Ovary (tissue), 9 donors: ENCODE measurements around the gene SCAPER. TPM values are rescaled to one million over a fixed set of nuclear protein-coding genes. Genes with fewer than 3 reads are reported as not detected.

ENCODE experiments used
- DNase-seq, 5 donors: peaks; one replicate each; pipeline ENCODE4 v3.0.0-alpha.2; 2019 to 2020
- H3K27ac ChIP-seq, 2 donors: fragments of 200-600 bp; one replicate each; pipeline versions ENCODE4 v1.5.1 to v1.8.0; 2019 to 2022
- H3K27me3 ChIP-seq: fragments of 200-600 bp; one replicate; pipeline ENCODE4 v1.8.0; 2022
- H3K36me3 ChIP-seq: fragments of 200-600 bp; sonication (generic); one replicate; pipeline ENCODE4 v1.5.1; 2019
- H3K4me1 ChIP-seq: one replicate; pipeline ENCODE4 v1.8.1; 2013; ENCODE audit warnings: mild to moderate bottlenecking, moderate library complexity; ENCODE audit not compliant: insufficient read depth
- H3K4me3 ChIP-seq: fragments of 200-600 bp; sonication (generic); one replicate; pipeline ENCODE4 v1.5.1; 2017
- H3K9me3 ChIP-seq, 2 donors: fragments of 200-600 bp in 1 of 2; sonication (generic) in 1 of 2; one replicate each; pipeline versions ENCODE4 v1.5.1 to v1.8.1; 2013 to 2019; ENCODE audit warnings: mild to moderate bottlenecking in 1 of 2, moderate library complexity in 1 of 2
- EP300 ChIP-seq: sonication (generic); formaldehyde crosslinking; IDR thresholded peaks from one replicate; pipeline ENCODE4 v1.6.1; 2017; ENCODE audit warnings: antibody characterized with exemption
- POLR2A ChIP-seq: fragments of 450-650 bp; IDR thresholded peaks from one replicate; pipeline ENCODE4 v1.6.1; 2017; ENCODE audit warnings: antibody characterized with exemption, mild to moderate bottlenecking, moderate library complexity
- whole genome bisulfite sequencing, 3 donors: extraction: QIAGEN DNeasy Blood & Tissue Kit in 1 of 3; methylation state at CpG; one replicate each; pipeline versions ENCODE4 v1.1.5 to v1.1.7; 2013 to 2017; 5-methylcytosine and 5-hydroxymethylcytosine counted together
- intact Hi-C, 4 donors: fragments of 100-400 bp; cut with DNase I; formaldehyde crosslinking; loops; one replicate each; pipeline versions ENCODE4 v1.11.0 to v1.15.1; 2022 to 2023
- polyA plus RNA-seq, 2 donors: library from polyadenylated mRNA; stranded (reverse); fragments of 200-250 nt in 1 of 2; fragments of 350-450 nt in 1 of 2; fragmentation: Illumina TruSeq in 1 of 2; extraction: RNeasy Lipid Tissue Mini Kit (QIAGEN cat#74804) in 1 of 2; gene quantifications; one replicate each; pipeline ENCODE4 v1.2.3, GENCODE V29; 2013 to 2014
- total RNA-seq, 7 donors: library from RNA; depleted of rRNA in 2 of 7; stranded (reverse); fragments of >200 nt in 2 of 7; fragmentation: NEBNext Ultra II Directional in 3 of 7; extraction: Animal tissue kit (Norgen Biotek cat#: 25700) in 3 of 7; gene quantifications; one replicate each; pipeline versions ENCODE4 v1.1.0 to v1.2.4, GENCODE V29; 2016 to 2023
- TF ChIP-seq, protein P1 (sequence below), 3 donors: fragments of 450-650 bp in 2 of 3; fragments of 200-600 bp in 1 of 3; IDR thresholded peaks; one replicate each; pipeline versions ENCODE4 v1.5.1 to v1.8.0; 2016 to 2022; ENCODE audit warnings: antibody characterized with exemption in 3 of 3, mild to moderate bottlenecking in 1 of 3
- donor health status: DM: no; HTN: no; CAD: no; lungs with moderate emphysema.
- donor health status: DM: no; HTN: no; CAD: no.
- donor health status: Bipolar disorder and iron deficiency.
- donor health status: DM: yes; HTN: yes; CAD: no.
- donor health status: DM: no; HTN: no; CAD: no.
- donor health status: DM: yes; HTN: yes; CAD: no.

Gene SCAPER
- total and polyA plus RNA-seq, 9 donors = 13.7 to 45.8 (median 27.9) TPM

DNA sequence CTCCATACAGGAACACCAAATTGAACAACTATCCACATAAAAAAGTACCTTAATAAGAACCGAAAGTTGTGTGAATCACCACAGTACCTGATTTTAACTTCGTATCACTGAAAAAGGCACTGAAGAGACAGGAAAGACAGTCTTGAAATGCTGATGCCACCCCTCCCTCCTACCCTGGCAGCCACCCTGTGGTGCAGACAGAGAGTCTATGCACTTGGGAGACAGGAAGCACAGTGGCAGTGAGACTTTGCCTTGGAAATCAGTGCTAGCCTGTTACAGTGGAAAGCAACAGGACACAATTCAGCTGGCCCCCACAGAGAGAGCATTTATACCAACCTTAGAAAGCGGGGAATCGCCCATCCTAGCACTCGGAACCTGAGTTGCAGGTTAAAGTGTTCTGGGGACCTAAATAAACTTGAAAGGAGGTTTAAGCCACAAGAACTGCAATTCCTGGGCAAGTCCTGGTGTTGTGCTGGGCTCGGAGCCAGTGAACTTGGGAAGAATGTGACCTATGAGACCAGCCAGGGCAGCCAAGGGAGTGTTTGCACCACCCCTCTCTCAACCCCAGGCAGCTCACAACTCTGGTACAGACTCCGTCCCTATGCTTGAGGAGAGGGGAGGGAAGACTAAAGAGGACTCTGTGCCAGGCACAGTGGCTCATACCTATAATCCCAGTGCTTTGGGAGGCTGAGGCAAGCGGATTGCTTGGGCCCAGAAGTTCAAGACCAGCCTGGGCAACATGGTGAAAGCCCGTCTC is 328.4 kb downstream of the SCAPER start:
- TF ChIP-seq, protein P1, sequence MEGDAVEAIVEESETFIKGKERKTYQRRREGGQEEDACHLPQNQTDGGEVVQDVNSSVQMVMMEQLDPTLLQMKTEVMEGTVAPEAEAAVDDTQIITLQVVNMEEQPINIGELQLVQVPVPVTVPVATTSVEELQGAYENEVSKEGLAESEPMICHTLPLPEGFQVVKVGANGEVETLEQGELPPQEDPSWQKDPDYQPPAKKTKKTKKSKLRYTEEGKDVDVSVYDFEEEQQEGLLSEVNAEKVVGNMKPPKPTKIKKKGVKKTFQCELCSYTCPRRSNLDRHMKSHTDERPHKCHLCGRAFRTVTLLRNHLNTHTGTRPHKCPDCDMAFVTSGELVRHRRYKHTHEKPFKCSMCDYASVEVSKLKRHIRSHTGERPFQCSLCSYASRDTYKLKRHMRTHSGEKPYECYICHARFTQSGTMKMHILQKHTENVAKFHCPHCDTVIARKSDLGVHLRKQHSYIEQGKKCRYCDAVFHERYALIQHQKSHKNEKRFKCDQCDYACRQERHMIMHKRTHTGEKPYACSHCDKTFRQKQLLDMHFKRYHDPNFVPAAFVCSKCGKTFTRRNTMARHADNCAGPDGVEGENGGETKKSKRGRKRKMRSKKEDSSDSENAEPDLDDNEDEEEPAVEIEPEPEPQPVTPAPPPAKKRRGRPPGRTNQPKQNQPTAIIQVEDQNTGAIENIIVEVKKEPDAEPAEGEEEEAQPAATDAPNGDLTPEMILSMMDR (IDR thresholded peaks at IDR 0.05) = no peak
- TF ChIP-seq POLR2A = no peak
- TF ChIP-seq EP300 = no peak
- WGBS, 3 donors = 41 to 52% (median 48%) methylated on average over 9 of the region's 9 CpGs
- no peak overlapping the region for H3K4me3 ChIP-seq

DNA sequence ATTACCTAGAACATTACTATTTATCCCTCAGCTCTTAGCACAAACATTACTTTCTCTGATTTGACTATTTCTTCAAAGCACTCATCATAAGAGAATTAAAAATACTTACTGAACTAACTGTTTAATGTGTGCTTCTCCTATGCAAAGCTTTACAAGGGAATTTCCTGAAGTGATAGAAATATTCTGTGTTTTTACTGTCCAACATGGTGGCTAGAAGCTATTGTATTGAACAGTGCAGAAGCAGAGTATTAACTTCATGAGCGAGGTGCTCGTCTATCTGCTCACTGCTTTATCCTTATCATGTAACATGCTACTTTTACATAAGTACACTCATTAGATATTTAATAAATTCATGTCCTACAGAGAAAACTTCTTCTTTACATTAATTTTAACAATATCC is 329.5 kb downstream of the SCAPER start:
- peaks cover 11% of the 10 kb centered on the region for H3K4me1 ChIP-seq
- 98 to 100% (median 99%) methylated on average over 2 of the region's 2 CpGs for WGBS, 3 donors
- no peaks in the 10 kb centered on the region for H3K9me3 ChIP-seq
- H3K36me3 ChIP-seq = no peaks in the 10 kb centered on the region
- H3K27ac ChIP-seq = no peak overlapping the region
- no peak overlapping the region for H3K4me3 ChIP-seq
- no peak for TF ChIP-seq EP300
- no peak for TF ChIP-seq POLR2A
- TF ChIP-seq, protein P1 (IDR thresholded peaks at IDR 0.05) = no peak
- DNase-seq = no peak
- no peaks in the 10 kb centered on the region for H3K27me3 ChIP-seq
- intact Hi-C loops = no loop called here

More for the DNA sequence above, 328.4 kb downstream of the SCAPER start:
- Histone ChIP-seq H3K4me1 (peaks cover 11% of the 10 kb centered on the region), H3K27me3 (no peaks in the 10 kb centered on the region), H3K27ac (no peak overlapping the region), H3K9me3 (no peaks in the 10 kb centered on the region), H3K36me3 (no peaks in the 10 kb centered on the region)
- intact Hi-C loops = no loop called here
- DNase-seq = peak; percentile 64 to 87 (median 74)

DNA sequence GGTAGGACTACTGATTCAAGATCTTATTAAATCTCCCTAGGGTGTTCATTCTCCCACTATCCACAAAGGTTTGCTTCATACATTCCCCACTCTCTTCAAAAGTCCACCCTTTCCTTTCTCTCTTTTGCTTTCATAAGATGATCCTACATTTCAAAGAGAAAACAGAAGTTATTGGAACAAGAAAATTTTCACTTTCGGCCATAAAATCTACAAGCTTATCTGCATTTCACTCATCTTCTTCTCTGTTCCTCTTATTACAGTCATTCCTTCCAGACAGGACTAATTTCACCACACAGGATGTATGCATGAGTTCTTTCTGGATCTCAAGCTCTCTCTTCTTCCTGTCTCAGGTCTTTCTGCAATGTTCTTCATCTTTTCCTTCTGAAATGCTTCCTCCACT is 329.9 kb downstream of the SCAPER start:
- TF ChIP-seq, protein P1 (IDR thresholded peaks at IDR 0.05) = no peak
- TF ChIP-seq POLR2A (no peak), EP300 (no peak)
- H3K4me1 ChIP-seq = peaks cover 11% of the 10 kb centered on the region
- intact Hi-C loops = no loop called here
- H3K36me3 ChIP-seq = no peaks in the 10 kb centered on the region
- no peaks in the 10 kb centered on the region for H3K27me3 ChIP-seq
- 80 to 88% (median 85%) methylated on average over 1 of the region's 1 CpG for WGBS, 3 donors
- no peak for DNase-seq
- H3K9me3 ChIP-seq = no peaks in the 10 kb centered on the region
- H3K27ac ChIP-seq = no peak overlapping the region
- no peak overlapping the region for H3K4me3 ChIP-seq

DNA sequence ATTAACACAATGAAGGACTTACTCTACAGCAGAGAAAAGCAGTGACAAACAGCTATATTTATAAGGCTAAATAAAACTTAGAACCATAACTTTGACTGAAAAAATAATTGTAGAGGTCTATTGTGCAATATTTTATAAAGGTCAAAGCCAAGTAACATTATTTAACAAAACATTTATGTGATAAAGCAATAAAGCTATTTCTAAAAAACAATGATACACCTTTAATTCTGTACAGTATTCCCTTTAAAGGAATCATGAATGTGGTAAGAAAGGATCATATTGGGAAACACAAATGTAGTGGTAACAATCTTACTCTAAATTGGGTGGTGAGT is 332.2 kb downstream of the SCAPER start:
- Histone ChIP-seq H3K4me1 (peaks cover 11% of the 10 kb centered on the region), H3K27me3 (no peaks in the 10 kb centered on the region), H3K36me3 (no peaks in the 10 kb centered on the region), H3K27ac (no peak overlapping the region), H3K4me3 (no peak overlapping the region), H3K9me3 (no peaks in the 10 kb centered on the region)
- DNase-seq = no peak
- intact Hi-C loops = no loop called here
- no peak for TF ChIP-seq POLR2A
- no peak for TF ChIP-seq EP300
- TF ChIP-seq, protein P1 (IDR thresholded peaks at IDR 0.05) = no peak
